Tibial nerve (tissue), 3 donors: ENCODE measurements around the gene NPPC.
A peak's percentile ranks its signal among the peaks of the same experiment; 100 is the strongest.

Source experiments
- POLR2A ChIP-seq, 2 donors: fragments of 450-650 bp; IDR thresholded peaks; one replicate each; pipeline ENCODE4 v1.6.1; 2017; ENCODE audit warnings: antibody characterized with exemption in 2 of 2, mild to moderate bottlenecking in 2 of 2, moderate library complexity in 2 of 2
- TF ChIP-seq, protein P1 (sequence below), 5 experiments: fragments of 200-600 bp in 3 of 5; fragments of 450-650 bp in 2 of 5; sonication (generic) in 3 of 5; IDR thresholded peaks; one replicate each; pipeline ENCODE4 v1.5.1; 2016 to 2019; ENCODE audit warnings: antibody characterized with exemption in 5 of 5, mild to moderate bottlenecking in 3 of 5, moderate library complexity in 2 of 5

DNA sequence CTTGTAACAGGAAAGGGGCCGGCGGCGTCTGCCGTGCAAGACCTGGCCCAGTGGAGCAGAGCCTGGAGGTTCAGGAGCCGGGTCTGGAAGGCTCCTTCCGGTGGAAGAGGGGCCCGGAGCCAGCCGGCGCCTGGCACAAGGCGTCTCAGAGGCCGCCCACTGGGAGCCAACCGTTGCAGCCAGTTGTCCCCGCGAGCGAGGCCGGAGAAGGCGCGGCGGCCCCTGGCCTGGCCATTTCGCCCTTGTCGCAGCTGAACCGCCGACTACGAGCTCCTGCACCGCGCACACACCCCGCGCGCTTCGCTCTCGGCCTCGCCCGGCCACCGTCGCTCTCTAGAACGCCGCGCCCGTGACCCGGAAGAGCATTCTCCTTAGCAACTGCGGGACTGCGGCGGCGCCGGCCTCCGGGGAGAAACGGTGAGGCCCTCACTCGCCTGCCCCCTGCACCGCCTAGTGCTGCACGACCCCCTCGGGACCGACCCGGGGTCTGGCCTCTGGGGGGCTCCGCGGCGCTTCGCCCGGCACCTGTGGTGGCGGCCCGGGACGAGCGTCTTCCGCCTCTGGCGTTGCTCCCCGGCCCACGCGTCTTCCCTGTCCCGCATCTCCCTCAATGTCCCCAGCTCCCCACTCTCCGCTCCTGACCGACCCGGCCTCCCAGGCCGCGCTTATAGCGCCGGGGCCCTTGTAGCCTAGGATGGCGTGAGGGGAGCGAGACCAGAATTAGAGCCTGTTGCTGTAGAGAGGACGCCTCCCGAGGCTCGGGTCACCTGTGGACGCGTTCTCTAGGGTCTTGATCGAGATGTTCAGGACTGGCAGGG, 35.4 kb upstream of the NPPC start, which contains the start of gene DIS3L2:
- TF ChIP-seq, protein P1, sequence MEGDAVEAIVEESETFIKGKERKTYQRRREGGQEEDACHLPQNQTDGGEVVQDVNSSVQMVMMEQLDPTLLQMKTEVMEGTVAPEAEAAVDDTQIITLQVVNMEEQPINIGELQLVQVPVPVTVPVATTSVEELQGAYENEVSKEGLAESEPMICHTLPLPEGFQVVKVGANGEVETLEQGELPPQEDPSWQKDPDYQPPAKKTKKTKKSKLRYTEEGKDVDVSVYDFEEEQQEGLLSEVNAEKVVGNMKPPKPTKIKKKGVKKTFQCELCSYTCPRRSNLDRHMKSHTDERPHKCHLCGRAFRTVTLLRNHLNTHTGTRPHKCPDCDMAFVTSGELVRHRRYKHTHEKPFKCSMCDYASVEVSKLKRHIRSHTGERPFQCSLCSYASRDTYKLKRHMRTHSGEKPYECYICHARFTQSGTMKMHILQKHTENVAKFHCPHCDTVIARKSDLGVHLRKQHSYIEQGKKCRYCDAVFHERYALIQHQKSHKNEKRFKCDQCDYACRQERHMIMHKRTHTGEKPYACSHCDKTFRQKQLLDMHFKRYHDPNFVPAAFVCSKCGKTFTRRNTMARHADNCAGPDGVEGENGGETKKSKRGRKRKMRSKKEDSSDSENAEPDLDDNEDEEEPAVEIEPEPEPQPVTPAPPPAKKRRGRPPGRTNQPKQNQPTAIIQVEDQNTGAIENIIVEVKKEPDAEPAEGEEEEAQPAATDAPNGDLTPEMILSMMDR (IDR thresholded peaks at IDR 0.05), result peak in 1 of 5 experiments; percentile 28
- peak in 1 of 2 donors; percentile 37 for TF ChIP-seq POLR2A (IDR thresholded peaks at IDR 0.05)
